ENCODE data around the gene KRTAP4-8. TPM values are rescaled to one million over a fixed set of nuclear protein-coding genes. Genes with fewer than 3 reads are reported as not detected.
"Not testable (repeated sequence)": the region's sequence is repeated elsewhere in the genome, so short reads cannot be mapped to it uniquely, and the experiment has no call there.

KRTAP4-8 gene
- total RNA-seq, 1 experiment from 2014 or later = not detected

DNA sequence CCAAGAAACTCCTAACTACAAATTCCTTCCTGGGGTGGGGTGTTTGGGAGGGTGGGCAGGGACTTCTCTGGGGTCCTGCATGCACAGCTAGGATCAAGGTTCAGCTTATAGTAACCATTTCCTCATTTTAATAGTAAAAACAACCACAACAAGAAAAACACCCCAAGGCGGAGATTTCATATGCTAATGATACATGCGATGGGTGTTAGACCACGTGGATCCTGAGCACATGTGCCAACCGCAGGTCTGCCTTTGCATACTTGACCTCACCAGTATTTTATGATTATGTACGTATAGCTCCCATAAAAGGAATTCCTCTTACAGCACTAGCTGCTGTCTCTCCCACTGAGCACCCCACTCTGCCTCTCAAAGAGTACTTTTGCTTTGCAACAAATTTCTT lies 18.4 kb upstream of the KRTAP4-8 start (continued):
- TF ChIP-seq, protein P1, sequence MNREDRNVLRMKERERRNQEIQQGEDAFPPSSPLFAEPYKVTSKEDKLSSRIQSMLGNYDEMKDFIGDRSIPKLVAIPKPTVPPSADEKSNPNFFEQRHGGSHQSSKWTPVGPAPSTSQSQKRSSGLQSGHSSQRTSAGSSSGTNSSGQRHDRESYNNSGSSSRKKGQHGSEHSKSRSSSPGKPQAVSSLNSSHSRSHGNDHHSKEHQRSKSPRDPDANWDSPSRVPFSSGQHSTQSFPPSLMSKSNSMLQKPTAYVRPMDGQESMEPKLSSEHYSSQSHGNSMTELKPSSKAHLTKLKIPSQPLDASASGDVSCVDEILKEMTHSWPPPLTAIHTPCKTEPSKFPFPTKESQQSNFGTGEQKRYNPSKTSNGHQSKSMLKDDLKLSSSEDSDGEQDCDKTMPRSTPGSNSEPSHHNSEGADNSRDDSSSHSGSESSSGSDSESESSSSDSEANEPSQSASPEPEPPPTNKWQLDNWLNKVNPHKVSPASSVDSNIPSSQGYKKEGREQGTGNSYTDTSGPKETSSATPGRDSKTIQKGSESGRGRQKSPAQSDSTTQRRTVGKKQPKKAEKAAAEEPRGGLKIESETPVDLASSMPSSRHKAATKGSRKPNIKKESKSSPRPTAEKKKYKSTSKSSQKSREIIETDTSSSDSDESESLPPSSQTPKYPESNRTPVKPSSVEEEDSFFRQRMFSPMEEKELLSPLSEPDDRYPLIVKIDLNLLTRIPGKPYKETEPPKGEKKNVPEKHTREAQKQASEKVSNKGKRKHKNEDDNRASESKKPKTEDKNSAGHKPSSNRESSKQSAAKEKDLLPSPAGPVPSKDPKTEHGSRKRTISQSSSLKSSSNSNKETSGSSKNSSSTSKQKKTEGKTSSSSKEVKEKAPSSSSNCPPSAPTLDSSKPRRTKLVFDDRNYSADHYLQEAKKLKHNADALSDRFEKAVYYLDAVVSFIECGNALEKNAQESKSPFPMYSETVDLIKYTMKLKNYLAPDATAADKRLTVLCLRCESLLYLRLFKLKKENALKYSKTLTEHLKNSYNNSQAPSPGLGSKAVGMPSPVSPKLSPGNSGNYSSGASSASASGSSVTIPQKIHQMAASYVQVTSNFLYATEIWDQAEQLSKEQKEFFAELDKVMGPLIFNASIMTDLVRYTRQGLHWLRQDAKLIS (CRISPR knock-in tag; IDR thresholded peaks at IDR 0.05; ENCODE audit: borderline replicate concordance) = no peak
- no peak for TF ChIP-seq NR3C1 (CRISPR knock-in tag; conservative IDR thresholded peaks at IDR 0.05; ENCODE audit: low read depth)

DNA sequence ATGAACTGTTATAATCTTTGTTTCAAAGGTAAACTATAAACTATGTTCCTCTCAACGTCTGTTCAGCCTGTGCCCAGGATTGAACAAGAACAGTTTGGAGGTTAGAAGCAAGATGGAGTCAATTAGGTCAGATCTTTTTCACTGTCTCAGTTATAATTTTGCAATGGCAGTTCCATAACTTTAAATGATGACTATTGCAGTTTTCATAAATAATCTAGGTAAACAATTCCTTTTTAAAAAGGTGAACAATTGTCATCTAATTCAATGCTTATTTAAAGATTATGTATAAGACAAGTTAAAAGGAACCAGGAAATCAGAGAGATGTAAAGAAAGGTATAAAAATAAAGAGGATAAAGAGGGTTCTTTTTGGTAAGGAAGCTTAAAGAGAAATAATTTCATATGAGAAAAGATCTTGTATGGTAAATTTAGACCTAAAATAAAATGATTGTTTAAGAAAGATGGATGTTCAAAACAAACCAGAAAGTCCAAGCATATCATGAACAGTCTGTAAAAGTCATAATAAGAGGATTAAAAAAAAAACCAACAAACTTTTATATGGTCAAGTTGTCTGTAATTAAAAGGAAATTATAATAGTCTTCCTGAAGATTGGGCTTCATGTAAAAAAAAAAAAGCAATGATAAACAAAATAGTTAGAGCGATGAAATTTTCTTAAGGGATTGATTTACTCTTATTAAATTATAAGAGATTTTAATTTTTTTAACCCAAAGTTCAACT lies 13.4 kb upstream of the KRTAP4-8 start:
- H3K9me3 Mint-ChIP-seq = peaks cover 59% of the 10 kb centered on the region
- DNase-seq (ENCODE audit: low spot score) = no peak
- no peak for ATAC-seq
- H3K27ac Mint-ChIP-seq = no peak overlapping the region
- peaks cover 42% of the 10 kb centered on the region for H3K4me1 Mint-ChIP-seq
- peaks cover 3% of the 10 kb centered on the region; the same call in 1 of the 2 replicates for H3K27me3 Mint-ChIP-seq (ENCODE audit: low read depth)
- ChIA-PET CTCF (no interaction called here), POLR2A (no interaction called here)
- no peak overlapping the region for H3K4me3 Mint-ChIP-seq
- peaks cover 56% of the 10 kb centered on the region for H3K36me3 Mint-ChIP-seq
- no peak for TF ChIP-seq CREM (CRISPR knock-in tag; IDR thresholded peaks at IDR 0.05)
- TF ChIP-seq, protein P2, sequence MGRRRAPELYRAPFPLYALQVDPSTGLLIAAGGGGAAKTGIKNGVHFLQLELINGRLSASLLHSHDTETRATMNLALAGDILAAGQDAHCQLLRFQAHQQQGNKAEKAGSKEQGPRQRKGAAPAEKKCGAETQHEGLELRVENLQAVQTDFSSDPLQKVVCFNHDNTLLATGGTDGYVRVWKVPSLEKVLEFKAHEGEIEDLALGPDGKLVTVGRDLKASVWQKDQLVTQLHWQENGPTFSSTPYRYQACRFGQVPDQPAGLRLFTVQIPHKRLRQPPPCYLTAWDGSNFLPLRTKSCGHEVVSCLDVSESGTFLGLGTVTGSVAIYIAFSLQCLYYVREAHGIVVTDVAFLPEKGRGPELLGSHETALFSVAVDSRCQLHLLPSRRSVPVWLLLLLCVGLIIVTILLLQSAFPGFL (CRISPR knock-in tag; IDR thresholded peaks at IDR 0.05; ENCODE audit: borderline replicate concordance) = no peak
- TF ChIP-seq ZNF671 (CRISPR knock-in tag; IDR thresholded peaks at IDR 0.05) = no peak
- TF ChIP-seq EMX1 (CRISPR knock-in tag; IDR thresholded peaks at IDR 0.05) = no peak
- TF ChIP-seq, protein P3, sequence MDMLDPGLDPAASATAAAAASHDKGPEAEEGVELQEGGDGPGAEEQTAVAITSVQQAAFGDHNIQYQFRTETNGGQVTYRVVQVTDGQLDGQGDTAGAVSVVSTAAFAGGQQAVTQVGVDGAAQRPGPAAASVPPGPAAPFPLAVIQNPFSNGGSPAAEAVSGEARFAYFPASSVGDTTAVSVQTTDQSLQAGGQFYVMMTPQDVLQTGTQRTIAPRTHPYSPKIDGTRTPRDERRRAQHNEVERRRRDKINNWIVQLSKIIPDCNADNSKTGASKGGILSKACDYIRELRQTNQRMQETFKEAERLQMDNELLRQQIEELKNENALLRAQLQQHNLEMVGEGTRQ (CRISPR knock-in tag; IDR thresholded peaks at IDR 0.05) = no peak
- no peak for TF ChIP-seq ETV6 (CRISPR knock-in tag; IDR thresholded peaks at IDR 0.05)
- no peak for TF ChIP-seq FOXP1 (CRISPR knock-in tag; IDR thresholded peaks at IDR 0.05; ENCODE audit: borderline replicate concordance)
- TF ChIP-seq, protein P4, sequence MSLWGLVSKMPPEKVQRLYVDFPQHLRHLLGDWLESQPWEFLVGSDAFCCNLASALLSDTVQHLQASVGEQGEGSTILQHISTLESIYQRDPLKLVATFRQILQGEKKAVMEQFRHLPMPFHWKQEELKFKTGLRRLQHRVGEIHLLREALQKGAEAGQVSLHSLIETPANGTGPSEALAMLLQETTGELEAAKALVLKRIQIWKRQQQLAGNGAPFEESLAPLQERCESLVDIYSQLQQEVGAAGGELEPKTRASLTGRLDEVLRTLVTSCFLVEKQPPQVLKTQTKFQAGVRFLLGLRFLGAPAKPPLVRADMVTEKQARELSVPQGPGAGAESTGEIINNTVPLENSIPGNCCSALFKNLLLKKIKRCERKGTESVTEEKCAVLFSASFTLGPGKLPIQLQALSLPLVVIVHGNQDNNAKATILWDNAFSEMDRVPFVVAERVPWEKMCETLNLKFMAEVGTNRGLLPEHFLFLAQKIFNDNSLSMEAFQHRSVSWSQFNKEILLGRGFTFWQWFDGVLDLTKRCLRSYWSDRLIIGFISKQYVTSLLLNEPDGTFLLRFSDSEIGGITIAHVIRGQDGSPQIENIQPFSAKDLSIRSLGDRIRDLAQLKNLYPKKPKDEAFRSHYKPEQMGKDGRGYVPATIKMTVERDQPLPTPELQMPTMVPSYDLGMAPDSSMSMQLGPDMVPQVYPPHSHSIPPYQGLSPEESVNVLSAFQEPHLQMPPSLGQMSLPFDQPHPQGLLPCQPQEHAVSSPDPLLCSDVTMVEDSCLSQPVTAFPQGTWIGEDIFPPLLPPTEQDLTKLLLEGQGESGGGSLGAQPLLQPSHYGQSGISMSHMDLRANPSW (CRISPR knock-in tag; conservative IDR thresholded peaks at IDR 0.05; ENCODE audit: low read depth) = no peak
- TF ChIP-seq JAZF1 (CRISPR knock-in tag; IDR thresholded peaks at IDR 0.05) = no peak
- TF ChIP-seq ZNF416 (CRISPR knock-in tag; IDR thresholded peaks at IDR 0.05) = no peak

DNA sequence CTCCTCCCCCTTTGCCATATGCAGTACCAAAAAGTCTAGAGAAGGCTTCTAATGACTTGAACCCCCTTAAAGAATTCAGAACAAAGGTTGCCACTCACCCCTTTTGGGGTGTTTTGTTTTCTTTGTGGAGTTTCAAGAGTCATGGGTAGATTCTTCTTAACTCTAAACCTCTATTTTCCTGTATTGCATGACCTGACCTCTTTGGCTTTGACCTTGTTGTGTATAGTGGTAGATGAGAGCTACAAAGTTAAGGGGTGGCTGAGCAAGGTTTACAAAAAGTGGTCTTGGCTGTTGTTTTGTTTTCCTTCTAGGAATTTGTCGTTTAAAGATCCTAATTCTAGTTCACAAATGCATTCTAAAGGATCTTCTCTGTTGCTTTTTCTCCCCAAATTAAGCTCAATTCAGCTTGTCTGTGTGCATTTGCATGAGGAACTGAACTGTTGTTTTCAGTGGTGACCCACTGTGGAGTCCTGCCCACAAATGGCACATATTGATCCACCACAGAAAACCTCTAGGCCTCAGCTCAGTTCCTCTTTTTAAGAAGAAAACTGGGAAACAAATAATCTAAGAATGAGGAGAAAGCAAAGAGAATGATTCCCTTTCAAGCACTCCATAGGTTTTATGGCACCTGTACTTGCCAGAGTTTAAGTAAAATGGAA lies 10.9 kb upstream of the KRTAP4-8 start:
- DNase-seq (ENCODE audit: low spot score); H3K4me3 Mint-ChIP-seq; H3K27me3 Mint-ChIP-seq (ENCODE audit: low read depth); ATAC-seq; POLR2A ChIA-PET; CTCF ChIA-PET: not testable (repeated sequence)
- Mint-ChIP-seq H3K36me3 (peaks cover 43% of the 10 kb centered on the region), H3K4me1 (peaks cover 43% of the 10 kb centered on the region), H3K27ac (peak overlapping the region; percentile 14; the same call in 1 of the 2 replicates), H3K9me3 (peaks cover 42% of the 10 kb centered on the region)
